NCI-H748 treated with DMSO at 0.1 percent for 48 hours (cell line): ENCODE data around the gene MYL5.

Source experiments
- DNase-seq: peaks from one replicate; lab custom pipeline; 2025; lab: John Stamatoyannopoulos, UW

MYL5 gene

DNA sequence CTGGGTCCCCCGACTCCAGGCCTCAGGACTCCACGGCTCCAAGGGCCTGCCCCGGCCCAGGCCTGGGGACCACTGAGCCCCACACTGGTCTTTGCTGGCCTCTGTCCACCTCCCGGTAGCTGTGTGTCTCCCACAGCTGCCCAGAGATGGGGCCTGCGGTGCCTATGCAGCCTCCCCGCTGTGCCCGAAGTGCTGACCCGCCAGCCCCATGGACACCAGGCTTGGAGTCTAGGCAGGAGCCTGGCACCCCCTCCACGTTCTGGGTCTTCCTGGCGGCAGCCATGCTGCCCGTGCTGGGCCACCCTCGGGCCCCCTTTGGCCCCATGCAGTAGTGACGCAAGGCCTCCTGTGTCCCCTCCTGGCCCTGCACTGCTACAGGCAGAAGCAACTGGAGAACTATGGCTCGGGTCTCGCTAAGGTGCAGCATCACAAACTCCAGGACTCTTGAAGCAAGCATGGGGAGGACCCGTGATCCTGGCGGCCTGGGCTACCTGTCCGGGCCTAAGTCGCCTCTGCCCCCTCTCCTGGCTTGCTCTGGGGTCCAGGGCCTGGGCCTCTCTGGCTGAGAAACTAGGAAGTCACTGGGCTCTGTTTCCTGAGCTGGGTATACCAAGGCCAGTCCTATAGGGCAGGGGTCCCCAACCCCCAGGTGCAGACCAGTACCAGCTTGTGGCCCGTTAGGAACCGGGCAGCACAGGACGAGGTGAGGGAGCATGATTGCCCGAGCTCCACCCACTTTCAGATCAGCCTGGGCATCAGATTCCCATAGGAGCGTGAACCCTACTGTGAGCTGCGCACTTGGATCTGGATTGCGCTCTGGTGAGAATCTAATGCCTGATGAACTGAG, 917 bp downstream of the MYL5 start:
- no peak for DNase-seq

DNA sequence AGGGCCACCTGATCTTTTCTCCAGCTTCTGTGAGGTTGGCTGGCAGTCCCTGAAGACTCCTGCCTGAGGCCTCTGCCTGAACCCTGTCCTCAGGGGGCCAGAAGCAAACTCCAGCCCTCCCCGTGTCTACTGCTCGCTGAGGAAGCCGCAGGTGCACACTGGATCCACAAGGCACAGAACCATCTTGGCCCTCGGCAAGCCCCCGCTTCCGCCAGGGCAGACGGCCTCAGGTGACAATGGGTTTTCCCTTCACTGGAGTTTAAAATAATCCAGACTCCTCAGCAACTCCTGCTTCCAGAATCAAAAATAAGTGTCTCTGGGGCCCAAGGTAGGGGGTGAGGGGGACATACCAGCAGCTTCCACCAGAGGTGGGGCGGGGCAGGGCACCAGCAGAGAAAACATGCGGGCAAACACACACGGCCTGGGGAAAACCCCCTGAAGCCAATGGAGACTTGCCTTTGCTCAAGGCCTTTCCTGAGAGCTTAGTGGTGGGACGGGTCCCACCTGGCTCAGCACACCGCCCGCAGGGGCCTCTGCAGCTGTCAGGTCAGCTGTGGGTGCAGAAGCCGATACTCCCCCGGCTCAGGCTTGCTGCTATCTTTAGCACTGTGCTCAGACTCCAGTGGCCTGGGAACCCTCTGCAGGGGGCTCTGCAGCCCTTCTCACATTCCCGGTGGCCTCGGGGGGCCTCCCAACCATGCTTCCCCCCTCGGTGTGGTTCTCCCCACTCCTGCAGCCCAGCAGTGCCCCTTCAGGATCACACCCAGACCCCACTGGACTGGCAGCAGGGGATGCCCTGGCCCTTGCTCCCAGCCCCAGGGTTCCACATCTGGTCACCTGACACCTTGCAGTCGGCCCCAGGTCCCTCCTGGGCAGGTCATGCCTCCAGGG, 1.9 kb downstream of the MYL5 start:
- no peak for DNase-seq

DNA sequence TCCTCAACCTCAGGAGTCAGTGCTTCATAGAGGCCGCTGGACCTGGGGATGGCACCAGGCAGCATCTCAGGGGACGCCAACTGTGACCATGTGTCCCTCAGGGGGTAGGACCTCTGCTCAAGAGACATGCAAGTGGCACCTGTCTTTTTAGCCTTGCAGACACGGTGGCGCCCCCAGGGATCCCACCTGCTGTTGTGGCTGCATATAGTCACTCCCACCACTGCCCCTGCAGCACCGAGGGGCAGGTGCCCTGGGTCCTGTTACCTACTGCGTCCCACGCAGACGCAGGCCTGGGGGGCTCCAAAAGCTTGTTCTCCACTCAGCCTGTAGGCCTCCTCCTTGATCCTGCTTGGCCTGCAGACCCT, 2.5 kb downstream of the MYL5 start:
- no peak for DNase-seq

DNA sequence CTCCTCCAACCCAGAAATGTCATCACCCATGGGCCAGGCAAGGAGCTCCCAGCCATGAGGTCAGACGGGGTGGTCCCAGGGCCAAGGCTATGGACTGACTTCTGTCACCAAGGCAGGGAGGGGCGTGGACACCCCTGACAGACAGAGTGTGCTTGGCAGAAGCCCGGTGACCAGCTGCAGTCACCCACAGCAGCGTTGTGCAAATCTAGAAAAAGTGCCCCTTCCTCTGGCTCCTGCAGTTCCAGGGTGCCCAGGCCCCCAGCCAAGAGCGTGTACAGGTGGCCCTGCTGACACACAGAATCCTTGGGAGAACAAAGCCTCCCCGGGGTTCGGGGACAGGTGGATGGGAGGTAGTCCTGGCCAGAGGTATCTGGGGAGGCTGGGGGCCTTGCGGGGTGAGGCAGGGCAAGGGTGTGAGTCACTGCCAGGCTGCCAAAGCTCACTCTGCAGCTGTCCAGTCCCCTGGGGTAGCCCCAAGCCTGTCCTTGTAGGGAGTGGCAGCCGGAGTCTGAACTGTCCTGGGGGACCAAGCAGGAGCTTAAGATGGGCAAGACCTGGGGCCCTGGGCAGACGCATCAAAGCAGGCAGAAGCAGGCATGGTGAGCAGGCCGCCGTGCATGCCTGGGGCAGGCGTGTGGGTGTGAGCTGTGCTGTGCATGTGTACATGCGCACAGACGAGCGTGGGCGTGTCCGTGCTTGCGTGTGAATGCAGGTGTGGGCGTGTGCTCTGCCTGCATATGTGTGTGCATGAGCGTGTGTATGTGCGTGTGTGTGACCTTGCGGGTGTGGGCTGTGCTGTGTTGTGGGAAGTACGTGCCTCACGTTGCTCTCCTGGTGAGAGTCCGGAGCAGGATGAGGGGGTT, 3.3 kb downstream of the MYL5 start:
- DNase-seq, result no peak

DNA sequence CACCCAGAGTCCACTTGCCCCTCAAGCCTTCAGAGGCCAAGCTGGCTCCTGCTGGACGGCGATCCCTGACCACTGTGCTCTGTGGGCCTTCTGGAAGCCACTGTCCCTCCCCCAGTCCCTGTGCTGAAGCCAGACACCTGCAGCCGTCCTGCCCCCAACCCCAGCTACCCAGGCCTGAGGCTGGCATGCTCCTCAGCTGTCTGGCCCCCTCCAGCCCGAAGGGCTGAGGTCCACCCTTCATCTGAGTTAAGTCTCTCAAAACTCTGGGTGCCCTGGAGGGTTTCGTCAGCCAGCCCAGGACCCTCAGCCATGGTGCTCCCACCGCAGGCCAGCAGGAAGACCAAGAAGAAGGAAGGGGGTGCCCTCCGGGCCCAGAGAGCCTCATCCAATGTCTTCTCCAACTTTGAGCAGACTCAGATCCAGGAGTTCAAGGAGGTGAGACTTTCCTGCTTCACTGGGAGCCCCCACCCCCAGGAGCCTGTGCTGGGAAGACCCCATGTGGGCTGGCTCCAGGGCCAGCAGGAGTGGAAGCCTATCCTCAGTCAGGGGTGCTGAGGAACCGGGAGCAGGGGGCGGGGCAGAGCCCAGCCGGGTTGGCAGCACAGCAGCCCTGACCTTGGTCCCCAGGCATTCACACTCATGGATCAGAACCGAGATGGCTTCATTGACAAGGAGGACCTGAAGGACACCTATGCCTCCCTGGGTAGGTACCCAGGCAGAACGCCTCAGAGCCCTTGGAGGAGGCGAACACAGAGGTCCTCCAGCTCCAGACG, 4.2 kb downstream of the MYL5 start:
- no peak for DNase-seq

DNA sequence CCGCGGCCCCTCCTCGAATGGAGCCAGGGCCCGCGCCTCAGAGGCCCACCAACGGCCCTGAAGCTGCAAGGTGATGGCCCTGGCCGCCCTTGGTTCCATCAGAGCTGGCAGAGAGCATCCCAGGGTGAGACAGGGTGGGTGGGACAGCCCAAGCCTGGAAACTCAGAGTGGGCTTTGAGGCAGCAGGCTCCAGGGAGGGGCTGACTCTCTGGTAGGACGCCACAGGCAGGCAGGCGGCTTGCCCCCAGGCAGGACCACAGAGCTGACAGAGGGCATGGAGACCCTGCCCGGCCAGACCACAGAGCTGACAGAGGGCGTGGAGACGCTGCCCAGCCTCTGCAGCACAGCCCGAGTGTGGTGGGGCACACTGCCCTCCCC, 4.8 kb downstream of the MYL5 start:
- DNase-seq, result no peak

DNA sequence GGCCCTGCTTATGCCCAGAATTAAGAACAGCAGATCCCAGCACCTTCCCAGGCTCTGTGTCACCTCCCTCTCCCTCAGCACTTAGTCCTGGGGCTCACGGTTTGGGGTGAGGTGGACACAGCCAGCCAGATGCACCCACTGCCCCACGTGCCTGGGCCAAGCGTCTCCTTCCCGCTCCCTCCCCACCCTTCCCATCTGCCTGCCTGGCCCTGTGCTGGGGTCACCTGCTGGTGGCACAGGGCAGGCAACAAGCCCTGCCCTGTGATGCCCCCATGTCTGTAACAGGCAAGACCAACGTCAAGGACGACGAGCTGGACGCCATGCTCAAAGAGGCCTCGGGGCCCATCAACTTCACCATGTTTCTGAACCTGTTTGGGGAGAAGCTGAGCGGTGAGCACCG, 5.3 kb downstream of the MYL5 start:
- DNase-seq, result no peak

DNA sequence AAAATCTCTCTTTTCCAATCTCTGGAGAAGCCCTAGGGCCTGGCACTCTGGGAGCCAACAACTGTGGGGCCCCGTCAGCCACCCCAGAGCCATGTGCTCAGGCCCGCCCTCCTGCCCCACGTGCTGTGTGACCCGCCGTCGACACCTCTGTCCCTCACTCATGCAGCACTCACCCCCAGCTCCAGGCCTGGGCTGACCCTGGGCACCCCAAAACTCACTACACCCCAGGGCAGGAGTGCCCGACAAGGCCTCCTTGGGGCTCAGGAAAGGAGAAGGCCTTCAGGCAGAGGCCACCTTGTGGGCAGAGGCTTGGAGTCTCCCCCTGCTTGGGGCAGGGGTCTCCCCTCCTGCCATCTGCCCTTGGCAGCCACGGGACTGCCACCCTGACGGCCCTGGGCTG, 5.7 kb downstream of the MYL5 start:
- DNase-seq, result no peak

DNA sequence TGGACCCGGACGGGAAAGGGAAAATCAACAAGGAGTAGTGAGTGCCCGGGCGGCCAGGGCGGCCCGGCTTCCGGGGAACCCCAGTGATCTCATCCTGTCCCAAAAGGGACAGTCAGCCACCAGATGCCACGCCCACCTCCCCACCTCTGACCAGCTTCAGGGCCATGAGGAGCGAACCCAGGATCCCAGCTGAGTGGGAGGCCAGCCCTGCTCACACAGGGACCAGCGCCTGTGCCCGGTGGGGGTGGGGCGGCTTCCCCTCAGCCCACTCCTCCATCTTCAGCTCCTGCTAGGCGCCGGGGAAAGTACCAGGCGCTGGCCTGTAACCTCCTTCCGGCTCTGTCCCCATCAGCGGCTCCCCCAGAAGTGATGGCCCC, 6.2 kb downstream of the MYL5 start:
- DNase-seq, result no peak

DNA sequence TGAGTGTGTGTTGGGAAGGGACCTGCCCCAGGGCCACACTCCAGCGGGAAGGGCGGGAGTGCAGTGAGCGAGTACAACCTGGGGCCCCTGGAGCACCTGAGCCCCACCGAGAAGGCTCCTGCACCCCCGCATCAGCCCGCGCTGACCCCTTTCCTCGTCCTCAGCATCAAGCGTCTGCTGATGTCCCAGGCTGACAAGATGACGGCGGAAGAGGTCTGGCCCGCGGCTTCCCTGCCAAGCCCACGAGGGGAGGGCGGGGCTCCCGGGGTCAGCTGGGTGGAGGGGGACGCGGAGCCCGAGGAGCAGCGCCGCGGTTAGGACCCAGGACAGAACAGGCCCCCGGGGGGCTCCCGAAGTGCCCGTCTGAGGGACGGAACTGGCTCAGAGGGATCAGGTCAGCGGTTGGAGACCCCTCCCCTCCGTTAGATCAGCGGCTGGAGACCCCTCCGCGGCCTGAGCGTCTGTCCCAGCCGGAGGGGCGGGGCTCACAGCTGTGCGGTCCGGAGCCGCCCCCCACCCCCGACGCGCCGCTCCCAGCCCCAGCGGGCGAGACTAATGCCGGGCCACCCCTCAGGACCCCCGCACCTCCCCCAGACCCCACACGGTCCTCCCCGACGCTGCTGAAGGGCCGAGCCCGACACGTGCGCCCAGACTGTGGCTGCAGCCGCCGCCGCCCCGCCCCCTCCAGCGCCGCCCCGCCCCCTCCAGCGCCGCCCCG, 6.7 kb downstream of the MYL5 start:
- no peak for DNase-seq

DNA sequence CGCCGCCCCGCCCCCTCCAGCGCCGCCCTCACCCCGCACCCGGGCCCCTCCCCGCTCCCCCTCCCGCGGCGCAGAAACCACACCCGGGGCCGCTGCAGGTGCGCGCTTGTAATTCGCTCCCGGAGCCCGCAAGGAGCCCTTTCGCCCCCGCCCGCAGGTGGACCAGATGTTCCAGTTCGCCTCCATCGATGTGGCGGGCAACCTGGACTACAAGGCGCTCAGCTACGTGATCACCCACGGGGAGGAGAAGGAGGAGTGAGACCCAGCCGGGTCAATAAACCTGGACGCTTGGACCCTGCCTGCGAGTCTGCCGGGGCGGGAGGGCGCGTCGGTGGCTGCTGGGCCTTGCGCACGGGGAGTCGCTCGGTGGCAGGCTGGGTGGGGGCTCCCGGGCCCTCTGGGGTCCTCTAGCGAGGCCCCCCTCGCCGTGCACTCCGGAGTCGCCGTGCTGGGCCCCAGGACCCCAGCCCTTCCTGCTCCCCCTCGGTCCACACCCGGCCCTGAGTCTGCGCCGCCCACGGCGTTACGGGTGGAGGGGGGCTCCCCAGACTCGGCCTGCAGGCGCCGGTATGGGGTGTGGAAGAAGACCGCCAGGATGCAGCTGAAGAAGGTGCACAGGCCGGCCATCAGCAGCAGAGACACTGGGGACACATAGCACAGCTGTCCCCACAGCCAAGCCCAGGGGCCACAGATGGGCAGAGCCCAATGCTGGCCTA, 7.6 kb downstream of the MYL5 start:
- DNase-seq, result no peak

DNA sequence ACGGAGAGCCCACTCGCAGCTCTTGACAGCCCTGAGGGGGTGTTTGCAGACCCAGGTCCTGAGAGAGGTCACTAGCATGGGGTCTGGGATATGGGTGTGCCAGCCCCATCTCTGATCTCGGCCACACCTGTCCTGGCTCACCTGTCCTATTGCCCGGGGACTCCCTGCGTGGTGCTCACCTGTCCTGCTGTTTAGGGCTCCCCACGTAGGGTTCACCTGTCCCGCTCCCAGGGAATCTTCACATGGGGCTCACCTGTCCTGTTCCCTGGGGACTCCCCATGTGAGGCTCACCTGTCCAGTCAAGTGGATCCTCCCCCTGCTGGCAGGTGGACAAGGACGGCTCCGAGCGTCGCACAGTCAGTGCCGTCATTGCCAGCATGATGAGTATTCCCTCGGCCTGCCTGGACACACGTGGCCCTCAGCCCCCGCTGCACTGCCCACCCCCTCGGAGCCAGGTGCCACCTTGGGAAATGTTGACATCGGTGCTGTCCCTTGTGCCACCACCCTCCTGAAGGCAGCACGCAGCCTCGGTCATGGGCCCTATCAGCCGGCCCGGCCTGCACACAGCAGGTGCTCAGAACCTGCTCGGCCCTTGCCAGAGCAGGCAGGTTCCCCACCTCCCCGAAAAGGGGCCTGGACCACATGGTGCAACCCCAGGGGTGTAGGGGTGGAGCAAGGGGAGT, 8.3 kb downstream of the MYL5 start:
- no peak for DNase-seq

DNA sequence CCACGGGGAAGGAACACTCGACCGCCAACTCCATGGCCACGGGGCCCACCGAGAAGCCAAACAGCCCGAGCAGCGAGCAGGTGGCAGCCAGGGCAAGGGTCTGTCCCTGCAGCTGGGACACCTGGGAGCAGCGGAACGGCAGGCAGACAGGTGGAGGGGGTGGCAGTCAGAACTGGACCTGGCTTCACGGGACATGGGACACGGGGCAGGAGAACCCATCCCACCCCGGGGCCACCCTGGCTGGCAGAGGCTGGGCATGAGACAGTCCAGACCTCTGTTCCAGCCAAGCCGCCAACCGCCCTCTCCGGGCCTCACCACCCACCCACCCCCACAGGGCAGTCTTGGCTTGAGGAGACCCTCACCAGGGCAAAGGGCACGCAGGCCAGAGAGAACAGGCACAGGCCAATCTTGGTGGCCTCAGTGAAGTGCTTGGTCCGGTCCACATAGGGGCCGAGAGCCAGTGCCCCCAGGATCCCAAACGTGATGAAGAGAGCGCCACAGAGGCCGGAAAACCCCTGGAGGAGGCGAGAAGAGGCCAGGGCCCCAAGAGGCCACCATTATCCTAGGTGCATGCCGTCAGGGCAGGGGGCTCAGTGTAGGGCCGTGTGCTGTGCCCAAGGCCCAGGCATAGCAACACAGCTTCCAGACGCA, 9.0 kb downstream of the MYL5 start:
- DNase-seq, result no peak

DNA sequence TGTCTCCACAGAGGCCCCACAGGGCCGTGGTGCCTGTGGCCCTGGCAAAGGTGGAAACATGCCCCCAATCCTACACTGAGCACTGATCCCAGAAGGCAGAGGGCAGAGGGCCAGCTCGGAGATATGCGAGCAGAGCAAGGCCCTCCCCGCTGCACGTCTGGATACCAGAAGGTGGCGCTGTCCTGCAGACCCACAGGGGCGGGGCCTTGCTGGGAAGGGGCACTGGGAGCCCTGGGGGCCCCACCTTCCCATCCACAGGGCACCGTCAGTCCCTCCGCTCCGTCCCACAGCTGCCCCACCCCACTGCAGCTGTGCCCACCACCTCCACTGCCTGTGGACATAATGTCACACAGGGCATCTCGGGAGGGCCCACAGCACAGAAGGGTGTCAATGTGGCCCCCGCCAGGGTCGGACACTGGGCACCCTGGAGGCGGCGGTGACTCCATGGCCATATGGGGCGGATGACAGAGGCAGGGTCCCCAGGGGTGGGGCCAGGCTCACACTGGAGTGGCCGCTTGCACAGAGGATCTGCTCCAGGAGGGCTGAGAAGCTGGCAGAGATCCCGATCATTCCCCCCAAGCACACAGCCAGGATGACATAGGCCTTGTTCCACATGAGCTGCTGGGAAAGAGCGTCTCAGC, 9.8 kb downstream of the MYL5 start:
- no peak for DNase-seq

DNA sequence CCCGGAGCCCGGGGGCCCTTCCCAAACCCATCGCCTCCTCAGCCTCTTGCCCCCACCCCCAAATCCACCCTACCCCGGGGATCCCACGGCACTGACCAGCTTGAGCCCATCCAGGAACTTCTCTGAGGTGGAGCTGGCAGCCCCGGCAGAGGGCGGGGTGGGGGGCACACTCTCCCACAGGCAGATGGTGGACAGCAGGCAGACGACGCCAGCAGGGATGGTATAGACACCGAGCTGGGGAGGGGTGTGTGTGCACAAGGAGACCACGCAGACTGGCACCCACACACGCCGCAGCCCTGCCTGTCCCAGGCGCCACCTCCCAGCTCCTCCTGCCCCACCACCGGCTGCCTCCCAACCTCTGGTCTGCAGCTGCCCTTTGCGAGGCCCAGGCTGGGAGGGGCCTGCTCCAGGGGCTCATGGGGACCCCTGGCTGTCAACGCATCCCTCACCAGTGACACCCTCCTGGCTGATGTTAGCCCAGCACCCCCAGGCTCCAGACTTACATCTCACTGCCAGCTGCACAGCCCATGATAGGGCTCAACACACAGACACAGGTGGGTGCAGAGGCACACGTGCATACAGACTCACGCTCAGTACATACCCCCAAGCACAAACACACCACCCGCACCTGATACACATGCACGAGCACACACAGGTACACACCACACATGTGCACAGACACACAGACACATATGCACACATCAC, 10.4 kb downstream of the MYL5 start:
- no peak for DNase-seq

DNA sequence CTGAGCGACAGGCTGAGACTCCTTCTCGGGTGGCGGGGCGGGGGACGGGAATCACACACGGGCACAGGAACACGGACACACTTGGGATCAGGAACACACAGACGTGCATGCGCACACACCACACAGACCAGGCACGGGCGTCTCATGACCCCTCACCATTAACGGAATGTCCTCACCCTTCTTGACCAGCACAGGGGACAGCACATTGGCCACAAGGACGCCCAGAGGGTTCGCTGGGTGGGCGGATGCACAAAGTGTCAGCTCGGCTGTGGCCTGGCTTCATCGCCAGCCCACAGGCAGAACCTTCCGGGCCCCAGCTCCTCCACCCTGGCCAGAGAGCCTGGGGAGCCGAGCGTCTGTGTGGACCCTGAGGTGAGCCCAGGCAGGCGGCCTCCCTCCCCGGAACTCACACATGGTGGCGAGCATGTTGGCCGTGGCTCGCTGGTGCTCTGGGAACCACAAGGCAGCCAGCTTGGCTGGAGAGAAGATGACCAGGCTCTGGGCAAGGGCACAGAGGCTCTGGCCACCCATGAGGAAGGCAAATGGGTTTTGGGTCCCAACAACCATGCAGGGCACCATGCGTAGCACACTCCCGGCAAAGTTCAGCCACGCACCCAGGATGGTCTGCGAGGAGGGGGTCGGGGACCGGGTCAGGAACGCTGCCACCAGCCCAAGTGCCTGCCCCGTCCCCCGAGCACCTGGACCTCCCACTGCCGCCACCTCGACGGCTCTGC, 11.5 kb downstream of the MYL5 start:
- DNase-seq, result no peak

DNA sequence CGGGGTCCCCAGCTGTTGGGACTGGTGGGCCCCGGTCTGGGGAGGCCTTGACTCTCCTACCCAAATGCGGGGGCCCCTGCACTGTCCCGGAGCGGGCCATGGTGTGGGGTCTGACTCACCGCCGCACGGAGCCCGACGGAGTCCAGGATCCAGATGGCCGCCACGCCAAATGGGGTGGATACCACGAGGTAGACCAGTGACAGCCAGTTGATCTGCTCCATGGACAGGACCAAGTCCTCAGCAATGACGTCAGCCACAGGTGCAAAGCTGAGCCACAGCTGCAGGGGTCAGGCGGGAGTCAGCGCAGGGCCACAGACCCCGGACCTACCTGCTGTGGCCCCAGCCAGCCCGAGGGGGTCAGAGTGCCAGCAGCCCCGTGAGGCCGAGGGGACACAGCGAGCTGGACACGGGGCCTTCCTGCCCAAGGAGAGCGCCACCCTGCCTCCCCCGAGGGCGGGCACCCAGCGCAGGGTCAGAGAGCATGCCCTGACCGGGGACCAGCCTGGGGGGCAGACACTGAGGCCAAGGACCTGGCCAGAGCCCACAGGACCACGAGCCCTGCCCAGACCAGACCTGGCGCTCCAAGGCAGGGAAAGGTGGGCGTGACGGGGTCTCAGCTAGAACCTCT, 12.2 kb downstream of the MYL5 start:
- no peak for DNase-seq
